Measurements from ENCODE around the gene OPHN1. TPM values are rescaled to one million over a fixed set of nuclear protein-coding genes. Genes with fewer than 3 reads are reported as not detected.

Gene OPHN1
- total RNA-seq, 1 donor from 2014 or later, result 6.1 TPM

Other genes with a start within 250 kb of the OPHN1 start
- gene YIPF6, start 65.6 kb upstream of the OPHN1 start, total RNA-seq, result 12.8 and 16.8 TPM in 2 replicates
- gene STARD8, start 214.2 kb upstream of the OPHN1 start, total RNA-seq, result 7.5 and 12.7 TPM in 2 replicates